Measurements from ENCODE around the gene ANXA7. TPM values are rescaled to one million over a fixed set of nuclear protein-coding genes. Genes with fewer than 3 reads are reported as not detected.

ANXA7 gene
- total RNA-seq, 1 donor from 2014 or later, result 90.1 TPM

GRCh38 chr10:73357166-73357565, 56.7 kb downstream of the ANXA7 start:
- no peaks in the 10 kb centered on the region for H3K27me3 ChIP-seq
- no peak overlapping the region for H3K27ac ChIP-seq
- no peak for DNase-seq (ENCODE audit: extremely low spot score in 2 of 2)
- TF ChIP-seq POLR2A (IDR thresholded peaks at IDR 0.05), result no peak
- TF ChIP-seq POLR2AphosphoS5 (IDR thresholded peaks at IDR 0.05; ENCODE audit: insufficient read depth in 1 of 2, low read depth in 1 of 2), result no peak
- no peak for TF ChIP-seq CTCF (IDR thresholded peaks at IDR 0.05)
- peaks cover 8% of the 10 kb centered on the region for H3K4me1 ChIP-seq
- no peaks in the 10 kb centered on the region for H3K9me3 ChIP-seq
- intact Hi-C loops (cut with DNase I), result no loop called here
- no peak overlapping the region for H3K4me3 ChIP-seq
- no peaks in the 10 kb centered on the region for H3K36me3 ChIP-seq

DNA sequence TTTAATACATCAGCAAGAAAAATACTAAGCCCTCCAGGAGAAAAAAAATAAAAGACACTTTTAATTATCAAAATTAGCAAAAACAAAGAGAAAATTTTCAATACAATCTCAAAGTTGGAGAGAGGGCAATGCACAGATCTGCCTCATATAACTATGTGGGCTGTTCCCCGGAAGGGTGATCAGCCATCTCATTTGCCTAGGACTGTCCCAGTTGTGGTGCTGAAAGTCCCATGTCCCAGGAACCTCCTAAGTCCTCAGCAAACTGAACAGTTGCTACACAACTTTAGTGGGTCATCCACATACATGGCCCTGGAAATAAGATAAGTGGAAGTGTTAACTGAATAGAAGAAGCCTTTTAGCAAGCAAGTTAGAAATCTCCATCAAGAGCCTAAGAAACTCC, 69.6 kb downstream of the ANXA7 start:
- no peak for DNase-seq (ENCODE audit: extremely low spot score in 2 of 2)
- Histone ChIP-seq H3K4me1 (no peaks in the 10 kb centered on the region), H3K9me3 (no peaks in the 10 kb centered on the region), H3K27me3 (no peaks in the 10 kb centered on the region), H3K27ac (no peak overlapping the region), H3K4me3 (no peak overlapping the region), H3K36me3 (no peaks in the 10 kb centered on the region)
- no peak for TF ChIP-seq CTCF (IDR thresholded peaks at IDR 0.05)
- no peak for TF ChIP-seq POLR2AphosphoS5 (IDR thresholded peaks at IDR 0.05; ENCODE audit: insufficient read depth in 1 of 2, low read depth in 1 of 2)
- no peak for TF ChIP-seq POLR2A (IDR thresholded peaks at IDR 0.05)
- intact Hi-C loops (cut with DNase I), result no loop called here

- H3K9me3 ChIP-seq, result no peaks in the 10 kb centered on the region
- H3K4me1 ChIP-seq, result no peaks in the 10 kb centered on the region
- H3K4me3 ChIP-seq, result no peak overlapping the region
- H3K27ac ChIP-seq, result no peak overlapping the region
- H3K36me3 ChIP-seq, result no peaks in the 10 kb centered on the region
- intact Hi-C loops (cut with DNase I), result no loop called here
- H3K27me3 ChIP-seq, result no peaks in the 10 kb centered on the region
- no peak for DNase-seq (ENCODE audit: extremely low spot score in 2 of 2)
- TF ChIP-seq CTCF (IDR thresholded peaks at IDR 0.05) (no peak), POLR2AphosphoS5 (IDR thresholded peaks at IDR 0.05; ENCODE audit: insufficient read depth in 1 of 2, low read depth in 1 of 2) (no peak), POLR2A (IDR thresholded peaks at IDR 0.05) (no peak)
Measured at GRCh38 chr10:73340121-73340520, 73.7 kb downstream of the ANXA7 start.

- Histone ChIP-seq H3K27ac (no peak overlapping the region), H3K27me3 (no peaks in the 10 kb centered on the region), H3K9me3 (no peaks in the 10 kb centered on the region), H3K4me1 (no peaks in the 10 kb centered on the region), H3K4me3 (no peak overlapping the region), H3K36me3 (no peaks in the 10 kb centered on the region)
- no peak for DNase-seq (ENCODE audit: extremely low spot score in 2 of 2)
- intact Hi-C loops (cut with DNase I), result no loop called here
- TF ChIP-seq POLR2A (IDR thresholded peaks at IDR 0.05), result no peak
- TF ChIP-seq CTCF (IDR thresholded peaks at IDR 0.05), result no peak
- TF ChIP-seq POLR2AphosphoS5 (IDR thresholded peaks at IDR 0.05; ENCODE audit: insufficient read depth in 1 of 2, low read depth in 1 of 2), result no peak
Measured at GRCh38 chr10:73339436-73339835, 74.4 kb downstream of the ANXA7 start.

DNA sequence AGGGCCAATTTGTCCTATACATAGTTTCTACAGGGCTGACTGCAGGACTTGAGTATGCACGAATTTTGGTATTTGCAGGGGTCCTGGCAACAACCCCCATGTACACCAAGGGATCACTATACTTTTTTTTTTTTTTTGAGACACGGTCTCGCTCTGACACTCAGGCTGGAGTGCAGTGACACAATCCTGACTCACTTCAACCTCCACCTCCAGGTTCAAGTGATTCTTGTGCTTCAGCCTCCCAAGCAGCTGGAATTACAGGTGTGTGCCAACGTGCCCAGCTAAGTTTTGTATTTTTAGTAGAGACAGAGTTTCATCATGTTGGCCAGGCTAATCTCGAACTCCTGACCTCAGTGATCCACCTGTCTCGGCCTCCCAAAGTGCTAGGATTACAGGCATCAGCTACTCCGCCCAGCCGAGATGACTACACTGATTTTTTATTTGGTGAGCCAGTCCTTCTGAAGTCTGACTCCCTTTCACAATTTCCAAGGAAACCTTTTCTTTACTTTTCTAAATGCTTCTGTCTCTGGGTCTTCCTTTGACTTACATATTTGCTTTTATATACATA, 75.0 kb downstream of the ANXA7 start:
- DNase-seq (ENCODE audit: extremely low spot score in 2 of 2), result no peak
- H3K36me3 ChIP-seq, result no peaks in the 10 kb centered on the region
- no peaks in the 10 kb centered on the region for H3K9me3 ChIP-seq
- intact Hi-C loops (cut with DNase I), result no loop called here
- no peaks in the 10 kb centered on the region for H3K27me3 ChIP-seq
- H3K4me3 ChIP-seq, result no peak overlapping the region
- no peaks in the 10 kb centered on the region for H3K4me1 ChIP-seq
- H3K27ac ChIP-seq, result no peak overlapping the region
- TF ChIP-seq POLR2AphosphoS5 (IDR thresholded peaks at IDR 0.05; ENCODE audit: insufficient read depth in 1 of 2, low read depth in 1 of 2), result no peak
- no peak for TF ChIP-seq POLR2A (IDR thresholded peaks at IDR 0.05)
- TF ChIP-seq CTCF (IDR thresholded peaks at IDR 0.05), result no peak
